GM12873 (cell line): ENCODE results near the gene RACGAP1.

ENCODE experiments used
- TF ChIP-seq, protein P1 (sequence below): IDR thresholded peaks from 2 replicates; pipeline ENCODE4 v1.5.1; 2012; ENCODE audit warnings: low read depth, mild to moderate bottlenecking, moderate library complexity, low read length, control low read depth; ENCODE audit not compliant: insufficient read depth; ENCODE audit errors: missing control alignments

The RACGAP1 gene

DNA sequence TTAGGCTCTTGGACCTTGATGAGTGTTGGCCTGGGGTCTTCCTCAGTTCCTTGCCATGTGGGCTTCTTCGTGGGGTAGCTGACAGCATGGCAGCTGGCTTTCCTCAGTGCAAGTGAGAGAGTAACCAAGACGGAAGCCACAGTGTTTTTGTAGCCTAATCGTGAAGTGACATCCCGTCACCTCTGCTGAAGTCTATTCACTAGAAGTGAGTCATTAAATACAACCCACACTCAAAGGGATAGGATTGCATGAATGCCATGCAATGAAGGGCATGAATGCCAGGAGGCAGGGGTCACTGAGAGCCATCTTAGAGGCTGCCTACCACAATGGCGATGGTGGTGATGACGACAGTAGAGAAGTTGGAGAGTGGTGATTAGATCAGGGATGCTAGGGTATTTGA, 18.6 kb upstream of the RACGAP1 start:
- TF ChIP-seq, protein P1, sequence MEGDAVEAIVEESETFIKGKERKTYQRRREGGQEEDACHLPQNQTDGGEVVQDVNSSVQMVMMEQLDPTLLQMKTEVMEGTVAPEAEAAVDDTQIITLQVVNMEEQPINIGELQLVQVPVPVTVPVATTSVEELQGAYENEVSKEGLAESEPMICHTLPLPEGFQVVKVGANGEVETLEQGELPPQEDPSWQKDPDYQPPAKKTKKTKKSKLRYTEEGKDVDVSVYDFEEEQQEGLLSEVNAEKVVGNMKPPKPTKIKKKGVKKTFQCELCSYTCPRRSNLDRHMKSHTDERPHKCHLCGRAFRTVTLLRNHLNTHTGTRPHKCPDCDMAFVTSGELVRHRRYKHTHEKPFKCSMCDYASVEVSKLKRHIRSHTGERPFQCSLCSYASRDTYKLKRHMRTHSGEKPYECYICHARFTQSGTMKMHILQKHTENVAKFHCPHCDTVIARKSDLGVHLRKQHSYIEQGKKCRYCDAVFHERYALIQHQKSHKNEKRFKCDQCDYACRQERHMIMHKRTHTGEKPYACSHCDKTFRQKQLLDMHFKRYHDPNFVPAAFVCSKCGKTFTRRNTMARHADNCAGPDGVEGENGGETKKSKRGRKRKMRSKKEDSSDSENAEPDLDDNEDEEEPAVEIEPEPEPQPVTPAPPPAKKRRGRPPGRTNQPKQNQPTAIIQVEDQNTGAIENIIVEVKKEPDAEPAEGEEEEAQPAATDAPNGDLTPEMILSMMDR = no peak

DNA sequence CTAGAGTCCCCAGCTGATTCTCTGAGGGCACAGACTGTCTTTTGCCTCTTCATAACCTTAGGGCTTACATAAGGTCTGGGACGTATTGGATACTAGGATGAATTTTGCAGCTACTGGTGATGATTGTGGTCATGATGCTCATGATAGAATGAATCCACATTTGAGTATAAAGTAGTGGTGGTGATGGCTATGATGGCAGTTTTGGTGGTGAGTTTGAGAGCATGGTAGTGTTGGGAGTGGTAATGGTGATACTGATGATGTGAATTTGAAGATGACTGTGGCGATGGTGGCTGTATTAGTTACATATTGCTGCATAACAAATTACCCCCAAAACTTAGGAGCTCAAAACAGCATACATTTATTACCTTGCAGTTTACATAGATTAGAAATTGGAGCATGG, 18.0 kb upstream of the RACGAP1 start:
- TF ChIP-seq, protein P1 = no peak

DNA sequence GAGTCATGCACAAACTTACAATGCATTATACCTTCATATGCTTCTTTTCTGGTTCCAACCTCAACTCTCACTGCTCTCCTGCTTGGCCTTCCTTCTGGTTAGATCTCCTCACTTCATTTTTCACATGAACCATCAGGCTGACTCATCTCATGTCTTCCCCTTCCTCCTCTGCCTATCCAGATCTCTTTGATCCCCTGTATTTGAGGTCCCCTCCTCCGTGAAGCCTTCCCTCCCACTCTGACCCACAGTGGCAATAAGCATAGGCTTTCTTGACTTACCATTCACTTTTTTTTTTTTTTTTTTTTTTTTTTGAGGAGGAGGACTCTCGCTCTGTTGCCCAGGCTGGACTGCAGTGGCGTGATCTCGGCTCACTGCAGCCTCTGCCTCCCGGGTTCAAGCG, 17.4 kb upstream of the RACGAP1 start:
- TF ChIP-seq, protein P1 = no peak

DNA sequence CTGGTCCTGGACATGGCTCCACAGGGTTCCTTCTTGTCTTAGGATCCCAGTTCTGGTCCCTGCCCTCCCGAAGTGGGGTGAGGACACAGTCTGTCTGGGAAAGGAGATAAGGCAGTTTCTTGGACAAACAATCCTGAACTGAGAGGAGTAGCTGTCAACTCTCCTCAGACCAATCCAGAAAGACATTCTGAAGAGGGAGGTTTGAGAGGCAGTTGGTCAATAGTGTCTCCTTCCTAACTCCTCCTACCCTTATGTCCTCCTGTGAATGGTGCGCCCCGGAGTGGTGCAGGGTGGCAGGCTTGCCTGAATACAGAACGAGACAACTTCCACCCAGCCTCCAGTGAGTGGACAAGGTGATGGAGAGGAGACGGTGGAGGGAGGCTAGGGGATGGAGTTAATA, 16.7 kb upstream of the RACGAP1 start:
- TF ChIP-seq, protein P1 = no peak

DNA sequence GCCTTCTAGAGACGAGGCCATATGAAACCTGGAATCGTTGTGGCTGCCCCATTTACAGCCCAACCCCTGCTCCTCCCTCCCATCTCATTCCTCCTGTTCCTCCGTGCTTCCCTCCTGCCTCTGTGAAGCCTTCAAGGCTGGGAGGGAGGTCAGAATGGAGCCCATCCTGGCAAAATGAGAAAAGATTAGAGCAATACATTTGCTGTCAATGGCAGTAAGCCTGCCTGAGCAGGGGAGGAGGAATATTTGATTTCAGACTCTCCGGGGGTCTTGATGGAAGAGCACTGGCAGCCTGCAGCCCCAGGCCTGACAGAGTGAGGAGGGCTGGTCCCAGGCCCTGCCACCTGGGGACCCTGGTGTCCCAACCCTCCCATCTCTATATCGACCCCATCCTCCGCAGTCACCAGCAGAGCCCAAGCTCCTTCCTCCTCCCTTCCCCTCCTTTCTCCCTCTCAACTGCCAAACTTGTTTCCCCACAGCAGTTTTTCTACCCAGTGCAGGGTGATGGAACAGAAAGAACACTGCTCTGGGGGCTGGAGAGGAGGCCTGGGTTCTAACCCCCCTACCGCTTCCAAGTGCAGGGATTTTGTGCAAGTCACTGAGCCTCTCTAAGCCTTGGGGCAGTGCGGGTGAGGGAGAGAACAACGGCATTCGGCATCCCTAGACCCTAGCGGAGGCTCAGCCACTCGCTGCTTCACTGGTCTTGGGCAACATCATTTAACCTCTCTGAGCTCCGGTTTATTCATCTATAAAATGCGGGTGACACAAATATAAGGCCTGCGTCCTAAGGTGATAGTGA, 16.0 kb upstream of the RACGAP1 start:
- TF ChIP-seq, protein P1 = no peak

DNA sequence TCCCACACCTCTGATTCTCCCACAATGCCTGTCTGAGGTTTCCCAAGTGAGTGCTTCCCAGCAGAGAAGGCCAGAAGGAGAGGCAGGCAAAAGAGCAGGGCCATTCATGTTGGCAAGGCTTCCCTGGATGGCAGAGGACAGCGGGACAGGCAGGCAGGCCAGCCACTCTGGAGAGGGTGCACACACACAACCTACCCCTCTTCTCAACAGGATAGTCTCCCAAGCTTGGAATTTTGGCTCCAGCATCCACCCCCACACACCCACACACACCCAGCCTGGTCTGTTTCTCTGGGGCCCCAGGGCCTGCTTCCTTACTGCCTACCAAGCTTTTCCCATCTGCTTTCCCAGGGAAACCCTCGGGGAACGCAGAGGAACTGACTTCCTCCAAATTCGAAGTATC, 15.4 kb upstream of the RACGAP1 start:
- TF ChIP-seq, protein P1 = no peak

DNA sequence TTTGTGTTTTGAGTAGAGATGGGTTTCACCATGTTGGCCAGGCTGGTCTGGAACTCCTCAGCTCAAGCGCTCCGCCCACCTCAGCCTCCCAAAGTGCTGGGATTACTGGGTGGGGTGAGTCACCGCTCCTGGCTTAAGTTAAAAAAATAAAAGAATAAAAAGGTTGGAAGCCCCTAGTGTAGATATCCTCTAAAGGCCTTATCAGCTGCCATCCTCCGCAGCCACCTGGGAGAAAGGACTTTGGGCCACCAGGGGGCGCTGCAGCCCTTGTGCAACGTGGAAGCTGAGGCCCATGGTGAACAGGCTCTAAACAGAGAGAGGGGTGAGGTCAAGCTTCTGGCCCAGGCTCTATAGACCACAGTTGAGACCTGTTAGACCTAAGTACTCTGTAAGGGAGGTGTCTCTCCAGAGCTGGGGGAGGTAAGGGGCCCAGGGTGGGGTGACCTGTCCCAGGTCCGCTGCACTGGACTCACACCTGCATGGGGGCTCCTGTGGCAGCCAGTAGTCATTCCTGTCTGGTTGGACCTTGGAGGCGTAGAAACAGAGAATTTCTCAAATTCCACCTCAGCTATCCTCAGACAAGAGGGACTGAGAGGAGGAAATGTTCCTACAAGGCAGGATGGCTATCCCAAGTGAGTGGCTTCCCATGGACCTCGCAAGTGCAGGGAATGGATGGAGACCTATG, 14.0 kb upstream of the RACGAP1 start:
- TF ChIP-seq, protein P1 = peak; percentile 92
